ENCODE data around the gene CHST11. TPM values are rescaled to one million over a fixed set of nuclear protein-coding genes. Genes with fewer than 3 reads are reported as not detected.

The CHST11 gene
- total and polyA plus RNA-seq, 9 of the 15 experiments (the other 6 are each of a cell fraction or from before 2014, with no cell fraction given): 2.3 to 38.7 (median 15.0) TPM

DNA sequence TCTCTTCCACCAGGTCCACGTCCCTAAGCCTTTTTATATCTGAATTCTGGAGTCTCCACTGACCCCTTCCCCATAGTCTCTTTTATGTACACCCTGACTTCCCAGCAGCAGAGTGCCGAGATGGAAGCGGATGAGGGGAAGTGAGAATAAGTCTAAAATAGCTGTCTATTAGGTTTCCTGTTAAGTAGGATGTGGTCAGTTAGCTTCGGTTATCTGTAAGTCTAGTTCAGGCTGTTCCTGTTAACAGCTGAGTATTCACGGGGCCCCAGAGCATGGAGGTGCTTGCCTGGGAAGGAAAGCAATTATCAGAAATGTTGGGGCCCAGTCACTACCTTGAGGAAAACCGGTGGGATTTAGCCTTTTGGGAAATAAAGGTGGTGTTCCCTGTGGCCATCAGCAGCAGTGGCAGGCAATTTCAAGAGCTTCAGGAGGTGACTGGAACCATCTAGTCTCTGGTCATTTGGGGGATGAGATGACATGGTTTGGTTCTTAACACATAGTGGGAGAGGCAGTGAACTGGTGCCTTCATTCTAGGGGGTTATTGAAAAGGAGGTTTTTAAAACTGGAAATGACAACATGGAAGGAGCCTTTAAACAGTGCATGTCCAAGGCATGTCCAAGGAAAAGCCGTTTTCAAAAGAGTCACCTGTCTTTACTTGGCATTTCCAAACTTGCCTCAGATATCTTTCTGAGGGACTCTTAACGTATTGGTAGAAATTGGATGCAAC, 21.8 kb downstream of the CHST11 start:
- intact Hi-C loops (cut with micrococcal nuclease) (no loop called here), in situ Hi-C loops (cut with MboI) (no loop called here)
- H3K9me1 ChIP-seq (ENCODE audit: control insufficient read depth, insufficient read depth, low read length): no peaks in the 10 kb centered on the region
- peak overlapping the region; percentile 28 to 52; a peak in 3 of 4 replicates for H3K9ac ChIP-seq (ENCODE audit: insufficient read depth in 1 of 2, low read depth in 2 of 2, low read length in 2 of 2)
- POLR2A ChIA-PET: interaction anchor here (0.6 to 2.7 kb wide), 6 partner anchors 8 to 66 kb away, joined by 4 to 13 read pairs (median 6); partner anchors contain the start of gene CHST11
- peak overlapping the region; percentile 61 for H2AFZ ChIP-seq (ENCODE audit: low read depth, low read length)
- H3K9me3 ChIP-seq (replicated peaks; ENCODE audit: control insufficient read depth, insufficient read depth, low read depth, low read length): no peaks in the 10 kb centered on the region
- peak overlapping the region; percentile 68 for H3K27ac ChIP-seq (ENCODE audit: extremely low read depth, low read depth, low read length)
- H3K4me3 ChIP-seq: no peak overlapping the region
- peaks cover 87% of the 10 kb centered on the region for H3K79me2 ChIP-seq (ENCODE audit: control insufficient read depth, insufficient read depth, low read length)
- CTCF ChIA-PET (ENCODE audit: low intra/inter-chr PET ratio): no interaction called here
- BruUV-seq (replicated peaks): no TSS peak
- FAIRE-seq (peak; percentile 81), DNase-seq (ENCODE audit: extremely low read depth in 1 of 4, low spot score in 3 of 4) (peak in 3 of 4 experiments; percentile 23 to 71 (median 60)), ATAC-seq (peak; percentile 78)
- H3K4me1 ChIP-seq (replicated peaks in 1 of 2; ENCODE audit: control insufficient read depth in 2 of 2, insufficient read depth in 2 of 2, low read length in 2 of 2): peaks cover 10 to 38% of the 10 kb centered on the region in 2 experiments
- peak overlapping the region; percentile 67 for H3K4me2 ChIP-seq (ENCODE audit: insufficient read depth, low read length)
- H4K20me1 ChIP-seq (replicated peaks; ENCODE audit: control insufficient read depth, insufficient read depth, low read length): no peaks in the 10 kb centered on the region
- 11% methylated on average over 8 of the region's 8 CpGs for WGBS (ENCODE audit: insufficient coverage, low coverage, missing lambda C conversion rate)
- H3K27me3 ChIP-seq (ENCODE audit: control insufficient read depth in 2 of 2, insufficient read depth in 2 of 2, low read length in 2 of 2): no peaks in the 10 kb centered on the region
- peaks cover 15% of the 10 kb centered on the region; the same call in 2 of the 3 replicates for H3K36me3 ChIP-seq (ENCODE audit: control insufficient read depth, insufficient read depth, low read length)
- TF ChIP-seq, protein P1, sequence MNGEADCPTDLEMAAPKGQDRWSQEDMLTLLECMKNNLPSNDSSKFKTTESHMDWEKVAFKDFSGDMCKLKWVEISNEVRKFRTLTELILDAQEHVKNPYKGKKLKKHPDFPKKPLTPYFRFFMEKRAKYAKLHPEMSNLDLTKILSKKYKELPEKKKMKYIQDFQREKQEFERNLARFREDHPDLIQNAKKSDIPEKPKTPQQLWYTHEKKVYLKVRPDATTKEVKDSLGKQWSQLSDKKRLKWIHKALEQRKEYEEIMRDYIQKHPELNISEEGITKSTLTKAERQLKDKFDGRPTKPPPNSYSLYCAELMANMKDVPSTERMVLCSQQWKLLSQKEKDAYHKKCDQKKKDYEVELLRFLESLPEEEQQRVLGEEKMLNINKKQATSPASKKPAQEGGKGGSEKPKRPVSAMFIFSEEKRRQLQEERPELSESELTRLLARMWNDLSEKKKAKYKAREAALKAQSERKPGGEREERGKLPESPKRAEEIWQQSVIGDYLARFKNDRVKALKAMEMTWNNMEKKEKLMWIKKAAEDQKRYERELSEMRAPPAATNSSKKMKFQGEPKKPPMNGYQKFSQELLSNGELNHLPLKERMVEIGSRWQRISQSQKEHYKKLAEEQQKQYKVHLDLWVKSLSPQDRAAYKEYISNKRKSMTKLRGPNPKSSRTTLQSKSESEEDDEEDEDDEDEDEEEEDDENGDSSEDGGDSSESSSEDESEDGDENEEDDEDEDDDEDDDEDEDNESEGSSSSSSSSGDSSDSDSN (IDR thresholded peaks at IDR 0.05; ENCODE audit: borderline replicate concordance in 1 of 2, low read depth in 2 of 2, low read length in 2 of 2): no peak
- no peak for TF ChIP-seq ATF6 (CRISPR knock-in tag; IDR thresholded peaks at IDR 0.05)
- TF ChIP-seq, protein P2, sequence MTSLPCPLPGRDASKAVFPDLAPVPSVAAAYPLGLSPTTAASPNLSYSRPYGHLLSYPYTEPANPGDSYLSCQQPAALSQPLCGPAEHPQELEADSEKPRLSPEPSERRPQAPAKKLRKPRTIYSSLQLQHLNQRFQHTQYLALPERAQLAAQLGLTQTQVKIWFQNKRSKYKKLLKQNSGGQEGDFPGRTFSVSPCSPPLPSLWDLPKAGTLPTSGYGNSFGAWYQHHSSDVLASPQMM (CRISPR knock-in tag; IDR thresholded peaks at IDR 0.05): no peak
- no peak for TF ChIP-seq FOXP1 (CRISPR knock-in tag; IDR thresholded peaks at IDR 0.05)
- TF ChIP-seq ZKSCAN8 (CRISPR knock-in tag; IDR thresholded peaks at IDR 0.05): 0 out of 2 replicates have a peak, but pooled peaks have one; percentile 8
- TF ChIP-seq BRD9 (IDR thresholded peaks at IDR 0.05; ENCODE audit: low read depth, partially characterized antibody): no peak
- no peak for TF ChIP-seq GABPB1 (CRISPR knock-in tag; IDR thresholded peaks at IDR 0.05)
- no peak for TF ChIP-seq CCNT2 (IDR thresholded peaks at IDR 0.05; ENCODE audit: borderline replicate concordance, extremely low read depth, insufficient read length, low read depth, low read length)
- TF ChIP-seq TCF7 (IDR thresholded peaks at IDR 0.05; ENCODE audit: borderline replicate concordance): no peak
- TF ChIP-seq XRCC4 (IDR thresholded peaks at IDR 0.05; ENCODE audit: extremely low read depth, insufficient read depth, insufficient read length): no peak
- TF ChIP-seq HDAC6 (IDR thresholded peaks at IDR 0.05; ENCODE audit: low read depth, low read length): no peak
- TF ChIP-seq HNRNPLL (IDR thresholded peaks at IDR 0.05; ENCODE audit: low read depth, low read length, poor library complexity, severe bottlenecking): no peak
